K562 (cell line): Measurements from ENCODE around the gene PNMA8A. TPM values are rescaled to one million over a fixed set of nuclear protein-coding genes. Genes with fewer than 3 reads are reported as not detected.

Experiments used
- ATAC-seq: fragments of 200-7000 bp; cut with Tn5 transposase; 3 replicates; pipeline ENCODE4 v1.9.1; 2020; ENCODE audit warnings: moderate library complexity
- BruUV-seq: library from RNA; stranded (reverse); fragments of 400-500 nt; replicated peaks from 2 replicates; lab custom pipeline; 2021; lab: Mats Ljungman, UMichigan
- CTCF ChIA-PET: fragments of 300-600 bp; formaldehyde crosslinking; extraction: SDS; loops from one replicate; lab custom pipeline; 2021; ENCODE audit warnings: low intra/inter-chr PET ratio; lab: Yijun Ruan, JAX
- POLR2A ChIA-PET: fragments of 300-600, 350-650 bp; sonication (Branson Sonifier 250); formaldehyde crosslinking; extraction: SDS; loops from one replicate; lab custom pipeline; 2021; ENCODE audit warnings: antibody characterized with exemption, inconsistent platforms; lab: Yijun Ruan, JAX
- DNase-seq, 4 experiments: peaks; one replicate each; pipeline versions ENCODE4 v3.0.0 to v3.0.0-alpha.2; 2011 to 2018; ENCODE audit warnings: low spot score in 3 of 4, mixed read lengths in 3 of 4; ENCODE audit errors: extremely low read depth in 1 of 4
- FAIRE-seq: peaks from 2 replicates; lab custom pipeline; 2011; peaks lifted over from hg19 to GRCh38; lab: Jason Lieb, UNC
- H2AFZ ChIP-seq: 2 replicates; pipeline ENCODE4 v1.6.0; 2011; ENCODE audit warnings: low read depth, low read length, control low read depth, inconsistent platforms
- H3K27ac ChIP-seq: fragments of 200-600 bp; 3 replicates; pipeline ENCODE4 v1.8.0; 2011; ENCODE audit warnings: low read depth, mild to moderate bottlenecking, control low read depth, inconsistent platforms, low read length, moderate library complexity, mixed read lengths; ENCODE audit errors: extremely low read depth
- H3K27me3 ChIP-seq, 2 experiments: fragments of 300-600 bp in 1 of 2; 2 replicates in 1 of 2; 3 replicates in 1 of 2; pipeline versions ENCODE4 v1.6.0 to v1.8.0; 2011; ENCODE audit warnings: inconsistent platforms in 2 of 2, low read length in 2 of 2, mild to moderate bottlenecking in 1 of 2, mixed read lengths in 1 of 2, moderate library complexity in 1 of 2; ENCODE audit not compliant: control insufficient read depth in 2 of 2, insufficient read depth in 2 of 2
- H3K36me3 ChIP-seq: fragments of 300-600 bp; 3 replicates; pipeline ENCODE4 v1.8.0; 2011; ENCODE audit warnings: mild to moderate bottlenecking, low read length, inconsistent platforms; ENCODE audit not compliant: control insufficient read depth, insufficient read depth
- H3K4me1 ChIP-seq, 2 experiments: fragments of 200-600 bp in 1 of 2; replicated peaks in 1 of 2; 2 replicates in 1 of 2; 3 replicates in 1 of 2; pipeline versions ENCODE4 v1.5.1 to v1.8.0; 2011; ENCODE audit warnings: inconsistent platforms in 2 of 2, low read length in 2 of 2, mild to moderate bottlenecking in 1 of 2, mixed read lengths in 1 of 2, moderate library complexity in 1 of 2; ENCODE audit not compliant: control insufficient read depth in 2 of 2, insufficient read depth in 2 of 2
- H3K4me2 ChIP-seq: 2 replicates; pipeline ENCODE4 v1.6.1; 2011; ENCODE audit warnings: low read length, control low read depth, inconsistent platforms, mixed read lengths; ENCODE audit not compliant: insufficient read depth
- H3K4me3 ChIP-seq: fragments of 200-600 bp; sonication (generic), shearing (Covaris generic); 2 replicates; pipeline ENCODE4 v1.5.1; 2016; ENCODE audit warnings: control low read depth, inconsistent platforms
- H3K79me2 ChIP-seq: fragments of 200-600 bp; 3 replicates; pipeline ENCODE4 v1.8.0; 2011; ENCODE audit warnings: low read length, inconsistent platforms; ENCODE audit not compliant: control insufficient read depth, insufficient read depth
- H3K9ac ChIP-seq, 2 experiments: 2 replicates each; pipeline versions ENCODE4 v1.6.0 to v1.6.1; 2011; ENCODE audit warnings: low read depth in 2 of 2, low read length in 2 of 2, control low read depth in 1 of 2, inconsistent platforms in 1 of 2, mild to moderate bottlenecking in 1 of 2, mixed read lengths in 1 of 2; ENCODE audit not compliant: insufficient read depth in 1 of 2
- H3K9me1 ChIP-seq: one replicate; pipeline ENCODE4 v1.6.0; 2011; ENCODE audit warnings: inconsistent platforms, mild to moderate bottlenecking, low read length, moderate library complexity; ENCODE audit not compliant: control insufficient read depth, insufficient read depth
- H3K9me3 ChIP-seq: replicated peaks from 2 replicates; pipeline ENCODE4 v1.5.1; 2011; ENCODE audit warnings: low read depth, low read length, inconsistent platforms; ENCODE audit not compliant: control insufficient read depth, insufficient read depth
- H4K20me1 ChIP-seq: replicated peaks from 2 replicates; pipeline ENCODE4 v1.6.1; 2011; ENCODE audit warnings: low read length, inconsistent platforms, mixed read lengths; ENCODE audit not compliant: control insufficient read depth, insufficient read depth
- ATF7 ChIP-seq: fragments of 450-650 bp; IDR thresholded peaks from 2 replicates; pipeline ENCODE4 v1.7.1; 2014; ENCODE audit warnings: mild to moderate bottlenecking, moderate library complexity
- BRF1 ChIP-seq: IDR thresholded peaks from 3 replicates; pipeline ENCODE4 v1.6.1; 2011; ENCODE audit warnings: borderline replicate concordance, mild to moderate bottlenecking; ENCODE audit not compliant: insufficient read length; ENCODE audit errors: extremely low read depth
- ETS1 ChIP-seq: conservative IDR thresholded peaks from 2 replicates; pipeline ENCODE4 v1.6.1; 2011; ENCODE audit warnings: low read depth, mild to moderate bottlenecking, low read length; ENCODE audit not compliant: control insufficient read depth
- FOXJ2 ChIP-seq: fragments of 200-800 bp; sonication (Bioruptor generic); IDR thresholded peaks from 2 replicates; pipeline ENCODE4 v1.6.1; 2016; ENCODE audit warnings: missing genetic modification characterization, missing compliant biosample characterization
- HDGF ChIP-seq: fragments of 450-650 bp; IDR thresholded peaks from 2 replicates; pipeline ENCODE4 v1.6.1; 2016
- RBM39 ChIP-seq: fragments of 200-400 bp; formaldehyde crosslinking; optimal IDR thresholded peaks from 2 replicates; pipeline ENCODE3; 2018; ENCODE audit warnings: low read depth, low read length
- RHOXF2B ChIP-seq: fragments of 250-450 bp; sonication (Bioruptor Pico); conservative IDR thresholded peaks from 2 replicates; pipeline ENCODE4 v1.5.1; 2021
- XRCC4 ChIP-seq: IDR thresholded peaks from one replicate; pipeline ENCODE4 v1.6.1; 2011; ENCODE audit not compliant: insufficient read depth, insufficient read length; ENCODE audit errors: extremely low read depth
- ZNF277 ChIP-seq: fragments of 250-450 bp; sonication (Bioruptor Pico); IDR thresholded peaks from 2 replicates; pipeline ENCODE4 v1.8.0; 2022; ENCODE audit warnings: inconsistent platforms, mild to moderate bottlenecking, moderate library complexity, borderline replicate concordance
- ZNF41 ChIP-seq: fragments of 250-450 bp; sonication (Bioruptor Pico); conservative IDR thresholded peaks from 2 replicates; pipeline ENCODE4 v1.4.0; 2020; ENCODE audit warnings: mild to moderate bottlenecking
- WGBS: fragments of 100-300 bp; shearing (Covaris generic); methylation state at CpG from one replicate; pipeline ENCODE4 v1.1.6; 2016; ENCODE audit warnings: low coverage, mixed read lengths; ENCODE audit not compliant: insufficient coverage; ENCODE audit errors: missing lambda C conversion rate; 5-methylcytosine and 5-hydroxymethylcytosine counted together
- in situ Hi-C: fragments of 300-500 bp; cut with MboI; formaldehyde crosslinking; loops from 4 replicates; pipeline ENCODE4 v1.15.0; 2018; ENCODE audit warnings: inconsistent platforms, mixed read lengths
- intact Hi-C: fragments of 100-400 bp; cut with micrococcal nuclease; formaldehyde crosslinking; loops from 2 replicates; pipeline ENCODE4 v1.14.2; 2022
- polyA plus RNA-seq, 8 experiments: library from polyadenylated mRNA; depleted of rRNA in 4 of 8; stranded (reverse) in 5 of 8; unstranded in 3 of 8; fragments of >200 nt; fragmentation: Nextera tagmentation in 2 of 8; fragmentation: Illumina TruSeq in 1 of 8; extraction: Ambion mirVana in 2 of 8; extraction: Trizol in 1 of 8; gene quantifications; 2 replicates each; pipeline versions ENCODE4 v1.2.1 to v1.2.3, GENCODE V29; 2011 to 2014; ENCODE audit warnings: inconsistent platforms in 1 of 8, missing spikeins in 1 of 8
- total RNA-seq, 7 experiments: library from RNA; depleted of rRNA in 6 of 7; stranded (reverse); fragments of >200 nt in 6 of 7; fragmentation: Illumina TruSeq in 2 of 7; extraction: Trizol in 2 of 7; gene quantifications; 2 replicates each; pipeline versions ENCODE4 v1.2.1 to v1.2.3, GENCODE V29; 2011 to 2021; ENCODE audit warnings: low replicate concordance in 1 of 7
- TF ChIP-seq, protein P1 (sequence below), 2 experiments: fragments of 450-650 bp; formaldehyde crosslinking in 1 of 2; IDR thresholded peaks; 2 replicates each; pipeline versions ENCODE4 v1.4.0 to v1.6.1; 2014 to 2020; ENCODE audit warnings: mild to moderate bottlenecking in 2 of 2, borderline replicate concordance in 1 of 2, low read depth in 1 of 2

The PNMA8A gene
- total and polyA plus RNA-seq, 9 of the 15 experiments (the other 6 are each of a cell fraction or from before 2014, with no cell fraction given) = 6.6 to 23.8 (median 14.9) TPM

DNA sequence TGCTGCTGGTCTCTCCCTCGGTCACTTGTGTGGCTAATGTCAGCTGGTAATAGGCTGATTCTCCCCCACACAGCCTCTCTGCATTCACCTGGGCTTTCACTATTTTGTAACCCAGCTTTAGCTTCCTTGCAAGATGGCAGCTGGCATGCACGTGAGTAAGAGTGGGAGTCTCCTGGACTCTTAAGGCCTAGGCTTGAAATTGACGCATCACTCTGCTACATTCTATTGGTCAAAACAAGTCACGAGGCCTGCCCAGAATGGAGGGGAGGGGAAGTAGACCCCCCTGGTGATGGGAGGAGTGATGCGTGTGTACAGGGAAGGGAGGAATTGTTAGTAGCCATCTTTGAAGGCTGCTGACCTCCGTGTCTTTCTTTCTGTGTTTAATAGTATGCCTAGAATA, 49.3 kb upstream of the PNMA8A start (continued):
- no peak for TF ChIP-seq ETS1
- no peak for TF ChIP-seq FOXJ2 (tag)
- no peak for TF ChIP-seq RBM39
- TF ChIP-seq BRF1 = no peak
- TF ChIP-seq ATF7 = no peak
- TF ChIP-seq ZNF41 (CRISPR knock-in tag) = no peak

- POLR2A ChIA-PET = no interaction called here
- Histone ChIP-seq H3K4me3 (no peak overlapping the region), H3K9me3 (no peaks in the 10 kb centered on the region), H3K4me1 (peaks cover 0 to 8% of the 10 kb centered on the region in 2 experiments; a peak in 3 of 5 replicates), H3K27ac (no peak overlapping the region), H3K79me2 (no peaks in the 10 kb centered on the region), H4K20me1 (no peaks in the 10 kb centered on the region), H2AFZ (no peak overlapping the region), H3K36me3 (no peaks in the 10 kb centered on the region), H3K27me3 (no peaks in the 10 kb centered on the region), H3K9me1 (no peaks in the 10 kb centered on the region), H3K4me2 (no peak overlapping the region), H3K9ac (no peak overlapping the region)
- no peak for ATAC-seq
- CTCF ChIA-PET = interaction anchor here (0.6 to 1.0 kb wide), 3 partner anchors 12 to 329 kb away, joined by 3 read pairs; no protein-coding TSS in a partner anchor
- DNase-seq = no peak
- in situ Hi-C loops (no loop called here), intact Hi-C loops (no loop called here)
- BruUV-seq = no TSS peak
- 25% methylated on average over 4 of the region's 6 CpGs for whole genome bisulfite sequencing
- no peak for FAIRE-seq
- no peak for TF ChIP-seq RHOXF2B (CRISPR knock-in tag)
- TF ChIP-seq FOXJ2 (tag) = no peak
- TF ChIP-seq XRCC4 = no peak
- no peak for TF ChIP-seq HDGF
- TF ChIP-seq, protein P1, sequence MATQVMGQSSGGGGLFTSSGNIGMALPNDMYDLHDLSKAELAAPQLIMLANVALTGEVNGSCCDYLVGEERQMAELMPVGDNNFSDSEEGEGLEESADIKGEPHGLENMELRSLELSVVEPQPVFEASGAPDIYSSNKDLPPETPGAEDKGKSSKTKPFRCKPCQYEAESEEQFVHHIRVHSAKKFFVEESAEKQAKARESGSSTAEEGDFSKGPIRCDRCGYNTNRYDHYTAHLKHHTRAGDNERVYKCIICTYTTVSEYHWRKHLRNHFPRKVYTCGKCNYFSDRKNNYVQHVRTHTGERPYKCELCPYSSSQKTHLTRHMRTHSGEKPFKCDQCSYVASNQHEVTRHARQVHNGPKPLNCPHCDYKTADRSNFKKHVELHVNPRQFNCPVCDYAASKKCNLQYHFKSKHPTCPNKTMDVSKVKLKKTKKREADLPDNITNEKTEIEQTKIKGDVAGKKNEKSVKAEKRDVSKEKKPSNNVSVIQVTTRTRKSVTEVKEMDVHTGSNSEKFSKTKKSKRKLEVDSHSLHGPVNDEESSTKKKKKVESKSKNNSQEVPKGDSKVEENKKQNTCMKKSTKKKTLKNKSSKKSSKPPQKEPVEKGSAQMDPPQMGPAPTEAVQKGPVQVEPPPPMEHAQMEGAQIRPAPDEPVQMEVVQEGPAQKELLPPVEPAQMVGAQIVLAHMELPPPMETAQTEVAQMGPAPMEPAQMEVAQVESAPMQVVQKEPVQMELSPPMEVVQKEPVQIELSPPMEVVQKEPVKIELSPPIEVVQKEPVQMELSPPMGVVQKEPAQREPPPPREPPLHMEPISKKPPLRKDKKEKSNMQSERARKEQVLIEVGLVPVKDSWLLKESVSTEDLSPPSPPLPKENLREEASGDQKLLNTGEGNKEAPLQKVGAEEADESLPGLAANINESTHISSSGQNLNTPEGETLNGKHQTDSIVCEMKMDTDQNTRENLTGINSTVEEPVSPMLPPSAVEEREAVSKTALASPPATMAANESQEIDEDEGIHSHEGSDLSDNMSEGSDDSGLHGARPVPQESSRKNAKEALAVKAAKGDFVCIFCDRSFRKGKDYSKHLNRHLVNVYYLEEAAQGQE (IDR thresholded peaks at IDR 0.05; ENCODE audit: borderline replicate concordance) = no peak
- TF ChIP-seq, protein P1 (CRISPR knock-in tag; IDR thresholded peaks at IDR 0.05; ENCODE audit: low read depth) = no peak
- no peak for TF ChIP-seq ZNF277 (CRISPR knock-in tag)
Measured at GRCh38 chr19:46517471-46517870, 46.1 kb upstream of the PNMA8A start.
